HCT116 (cell line): ENCODE results near the gene RTF2.

Source experiments
- MAX ChIP-seq: IDR thresholded peaks from 2 replicates; pipeline ENCODE4 v1.6.1; 2012
- POLR2A ChIP-seq: IDR thresholded peaks from 2 replicates; pipeline ENCODE4 v1.7.0; 2011; ENCODE audit warnings: borderline replicate concordance; ENCODE audit not compliant: insufficient read depth, insufficient read length; ENCODE audit errors: extremely low read depth

DNA sequence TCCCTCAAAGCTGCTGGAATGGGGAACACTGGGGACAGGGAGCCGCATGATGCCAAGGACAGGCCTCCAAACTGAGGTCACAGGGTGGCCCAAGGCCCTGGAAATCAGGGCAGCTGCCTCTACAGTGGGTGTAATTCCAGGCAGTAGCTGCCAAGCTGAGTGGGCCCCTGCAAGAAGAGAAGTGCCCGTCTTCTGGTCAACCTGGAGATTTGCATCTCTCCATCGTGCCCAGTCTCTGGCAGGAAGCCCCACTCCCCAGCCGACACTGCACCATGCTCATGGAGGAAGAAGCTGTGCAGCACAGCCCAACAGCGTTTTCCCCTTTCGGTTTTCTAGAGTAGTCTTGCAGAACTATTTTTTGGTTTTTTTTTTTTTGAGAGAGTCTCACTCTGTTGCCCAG is 53.9 kb downstream of the RTF2 start:
- TF ChIP-seq POLR2A: no peak
- no peak for TF ChIP-seq MAX
